HCT116 (cell line): ENCODE results near the gene OR9I1.

Source experiments
- CTCF ChIP-seq, 3 experiments: fragments of 200-600 bp in 1 of 3; sonication (generic) in 1 of 3; IDR thresholded peaks in 2 of 3; conservative IDR thresholded peaks in 1 of 3; 2 replicates each; pipeline ENCODE4 v1.5.1; 2012 to 2017; ENCODE audit warnings: low read depth in 2 of 3, low read length in 2 of 3, antibody characterized with exemption in 1 of 3, borderline replicate concordance in 1 of 3, control low read depth in 1 of 3, mild to moderate bottlenecking in 1 of 3, mixed read lengths in 1 of 3, mixed run types in 1 of 3, moderate library complexity in 1 of 3; ENCODE audit not compliant: insufficient read depth in 1 of 3
- POLR2AphosphoS5 ChIP-seq: IDR thresholded peaks from 2 replicates; pipeline ENCODE4 v1.6.1; 2011; ENCODE audit warnings: mild to moderate bottlenecking, low read depth, low read length, moderate library complexity
- RAD21 ChIP-seq: IDR thresholded peaks from 2 replicates; pipeline ENCODE4 v1.6.1; 2012; ENCODE audit warnings: low read depth, mild to moderate bottlenecking

GRCh38 chr11:58086528-58086927, 38.8 kb downstream of the OR9I1 start:
- no peak for TF ChIP-seq POLR2AphosphoS5
- TF ChIP-seq RAD21: no peak
- TF ChIP-seq CTCF (IDR thresholded peaks at IDR 0.05 in 2 of 3, conservative IDR thresholded peaks at IDR 0.05 in 1 of 3; ENCODE audit: borderline replicate concordance in 1 of 3, insufficient read depth in 1 of 3, low read depth in 2 of 3, low read length in 2 of 3): no peak
